Embryonic facial prominence (tissue), 1 donor: ENCODE data around the gene RNF141.

Experiments
- DNase-seq: peaks from one replicate; pipeline ENCODE4 v3.0.0-alpha.2; 2016; ENCODE audit errors: extremely low spot score

The RNF141 gene

GRCh38 chr11:10480760-10481159, 60.2 kb downstream of the RNF141 start:
- DNase-seq: no peak

- DNase-seq: no peak
These were observed 61.0 kb downstream of the RNF141 start for GRCh38 chr11:10480026-10480425.

GRCh38 chr11:10478574-10479550, 62.1 kb downstream of the RNF141 start:
- no peak for DNase-seq

GRCh38 chr11:10478066-10478465, 62.9 kb downstream of the RNF141 start:
- DNase-seq: no peak

- no peak for DNase-seq
These were observed 63.3 kb downstream of the RNF141 start for GRCh38 chr11:10477690-10478046.

- DNase-seq: no peak
These were observed 63.9 kb downstream of the RNF141 start for GRCh38 chr11:10476927-10477689.

- no peak for DNase-seq
These were observed 64.6 kb downstream of the RNF141 start for GRCh38 chr11:10476342-10476741.

GRCh38 chr11:10474551-10474950, 66.4 kb downstream of the RNF141 start:
- DNase-seq: no peak

- no peak for DNase-seq
These were observed 67.6 kb downstream of the RNF141 start for GRCh38 chr11:10473371-10473770.

- no peak for DNase-seq
These were observed 78.2 kb downstream of the RNF141 start for GRCh38 chr11:10462746-10463300.
